Panc1 (cell line): ENCODE measurements around the gene HOXB7. TPM values are rescaled to one million over a fixed set of nuclear protein-coding genes. Genes with fewer than 3 reads are reported as not detected.
A peak's percentile ranks its signal among the peaks of the same experiment; 100 is the strongest.

ENCODE experiments used
- ATAC-seq: fragments of 200-7000 bp; cut with Tn5 transposase; 2 replicates; pipeline ENCODE4 v1.9.1; 2020; ENCODE audit warnings: mild to moderate bottlenecking, moderate library complexity
- BruUV-seq: library from RNA; stranded (reverse); fragments of 400-500 nt; replicated peaks from 2 replicates; lab custom pipeline; 2021; lab: Mats Ljungman, UMichigan
- CTCF ChIA-PET: fragments of 300-600 bp; sonication (Branson Sonifier 250); formaldehyde crosslinking; loops from one replicate; lab custom pipeline; 2022; ENCODE audit warnings: antibody characterized with exemption; lab: Charles Lee
- POLR2A ChIA-PET: fragments of 300-600 bp; sonication (Branson Sonifier 250); formaldehyde crosslinking; loops from one replicate; lab custom pipeline; 2022; ENCODE audit warnings: antibody characterized with exemption; lab: Charles Lee
- DNase-seq: peaks from one replicate; pipeline ENCODE4 v3.0.0-alpha.2; 2010; ENCODE audit warnings: low read depth, low spot score
- H3K27ac ChIP-seq: 2 replicates; pipeline ENCODE4 v1.5.1; 2011; ENCODE audit warnings: mild to moderate bottlenecking, low read length, inconsistent platforms
- H3K27me3 ChIP-seq: fragments of 200-500 bp; sonication (Bioruptor generic); 2 replicates; pipeline ENCODE4 v1.6.0; 2014; ENCODE audit warnings: low read length, inconsistent platforms; ENCODE audit not compliant: control insufficient read depth, insufficient read depth
- H3K36me3 ChIP-seq: fragments of 200-500 bp; sonication (Bioruptor generic); 2 replicates; pipeline ENCODE4 v1.5.1; 2014; ENCODE audit warnings: inconsistent platforms, mild to moderate bottlenecking, low read length, moderate library complexity; ENCODE audit not compliant: control insufficient read depth, insufficient read depth
- H3K4me1 ChIP-seq: 2 replicates; pipeline ENCODE4 v1.5.1; 2011; ENCODE audit warnings: inconsistent platforms, mild to moderate bottlenecking, low read length, moderate library complexity; ENCODE audit not compliant: control insufficient read depth, insufficient read depth
- H3K4me3 ChIP-seq, 2 experiments: 2 replicates each; pipeline ENCODE4 v1.5.1; 2011 to 2012; ENCODE audit warnings: low read depth in 2 of 2, low read length in 2 of 2, mild to moderate bottlenecking in 2 of 2, inconsistent platforms in 1 of 2, moderate library complexity in 1 of 2
- H3K9me3 ChIP-seq: fragments of 200-500 bp; sonication (Bioruptor generic); 2 replicates; pipeline ENCODE4 v1.5.1; 2014; ENCODE audit warnings: low read depth, mild to moderate bottlenecking, inconsistent platforms, low read length, moderate library complexity; ENCODE audit not compliant: control insufficient read depth, insufficient read depth
- POLR2AphosphoS5 ChIP-seq: IDR thresholded peaks from 2 replicates; pipeline ENCODE4 v1.6.1; 2012; ENCODE audit warnings: mild to moderate bottlenecking, low read depth, low read length, moderate library complexity
- REST ChIP-seq, 2 experiments: IDR thresholded peaks; 2 replicates each; pipeline ENCODE4 v1.6.1; 2011 to 2012; ENCODE audit warnings: low read depth in 2 of 2, control low read depth in 1 of 2, low read length in 1 of 2, mild to moderate bottlenecking in 1 of 2, moderate library complexity in 1 of 2; ENCODE audit not compliant: insufficient read depth in 1 of 2
- SIN3A ChIP-seq: IDR thresholded peaks from 2 replicates; pipeline ENCODE4 v1.6.1; 2012; ENCODE audit warnings: low read depth, mild to moderate bottlenecking, low read length, moderate library complexity, borderline replicate concordance; ENCODE audit not compliant: insufficient read depth
- TCF7L2 ChIP-seq: IDR thresholded peaks from 2 replicates; pipeline ENCODE4 v1.6.1; 2011; ENCODE audit warnings: mild to moderate bottlenecking, low read depth, low read length, inconsistent platforms
- in situ Hi-C: cut with HindIII; loops from 2 replicates; pipeline ENCODE4 v1.10.0; 2016; ENCODE audit warnings: low sequenced_read_pairs, low pct_unique_long_range_greater_than_20kb
- intact Hi-C: fragments of 100-400 bp; cut with micrococcal nuclease; formaldehyde crosslinking; loops from one replicate; pipeline ENCODE4 v1.10.0; 2022; ENCODE audit not compliant: unreplicated experiment
- total RNA-seq: library from RNA; stranded (reverse); gene quantifications from one replicate; pipeline ENCODE4 v1.2.1, GENCODE V29; 2021; ENCODE audit not compliant: unreplicated experiment
- TF ChIP-seq, protein P1 (sequence below): fragments of 450-650 bp; IDR thresholded peaks from 2 replicates; pipeline ENCODE4 v1.5.1; 2017; ENCODE audit warnings: mild to moderate bottlenecking

HOXB7 gene
- total RNA-seq, 1 experiment from 2014 or later = 44.0 TPM

- BruUV-seq = no TSS peak
- Histone ChIP-seq H3K36me3 (peaks cover 10% of the 10 kb centered on the region; the same call in 1 of the 2 replicates), H3K27ac (peak overlapping the region; percentile 97), H3K4me1 (peaks cover 97% of the 10 kb centered on the region), H3K27me3 (no peaks in the 10 kb centered on the region), H3K4me3 (peak overlapping the region; percentile 16 to 99), H3K9me3 (no peaks in the 10 kb centered on the region)
- DNase-seq (no peak), ATAC-seq (no peak)
- ChIA-PET POLR2A (interaction anchor here (0.6 to 1.6 kb wide), 3 partner anchors 11 to 217 kb away, joined by 3 to 7 read pairs (median 4); no protein-coding TSS in a partner anchor), CTCF (interaction anchor here (0.8 to 1.0 kb wide), 2 partner anchors 19 to 217 kb away, joined by 3 read pairs; no protein-coding TSS in a partner anchor)
- TF ChIP-seq POLR2AphosphoS5 (no peak), SIN3A (no peak), REST (IDR thresholded peaks at IDR 0.05; ENCODE audit: insufficient read depth in 1 of 2, low read depth in 2 of 2, low read length in 1 of 2) (no peak), TCF7L2 (no peak)
- TF ChIP-seq, protein P1, sequence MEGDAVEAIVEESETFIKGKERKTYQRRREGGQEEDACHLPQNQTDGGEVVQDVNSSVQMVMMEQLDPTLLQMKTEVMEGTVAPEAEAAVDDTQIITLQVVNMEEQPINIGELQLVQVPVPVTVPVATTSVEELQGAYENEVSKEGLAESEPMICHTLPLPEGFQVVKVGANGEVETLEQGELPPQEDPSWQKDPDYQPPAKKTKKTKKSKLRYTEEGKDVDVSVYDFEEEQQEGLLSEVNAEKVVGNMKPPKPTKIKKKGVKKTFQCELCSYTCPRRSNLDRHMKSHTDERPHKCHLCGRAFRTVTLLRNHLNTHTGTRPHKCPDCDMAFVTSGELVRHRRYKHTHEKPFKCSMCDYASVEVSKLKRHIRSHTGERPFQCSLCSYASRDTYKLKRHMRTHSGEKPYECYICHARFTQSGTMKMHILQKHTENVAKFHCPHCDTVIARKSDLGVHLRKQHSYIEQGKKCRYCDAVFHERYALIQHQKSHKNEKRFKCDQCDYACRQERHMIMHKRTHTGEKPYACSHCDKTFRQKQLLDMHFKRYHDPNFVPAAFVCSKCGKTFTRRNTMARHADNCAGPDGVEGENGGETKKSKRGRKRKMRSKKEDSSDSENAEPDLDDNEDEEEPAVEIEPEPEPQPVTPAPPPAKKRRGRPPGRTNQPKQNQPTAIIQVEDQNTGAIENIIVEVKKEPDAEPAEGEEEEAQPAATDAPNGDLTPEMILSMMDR = no peak
- in situ Hi-C loops = no loop called here
- intact Hi-C loops = no loop called here
Measured at GRCh38 chr17:48569240-48569582, 41.6 kb downstream of the HOXB7 start.

DNA sequence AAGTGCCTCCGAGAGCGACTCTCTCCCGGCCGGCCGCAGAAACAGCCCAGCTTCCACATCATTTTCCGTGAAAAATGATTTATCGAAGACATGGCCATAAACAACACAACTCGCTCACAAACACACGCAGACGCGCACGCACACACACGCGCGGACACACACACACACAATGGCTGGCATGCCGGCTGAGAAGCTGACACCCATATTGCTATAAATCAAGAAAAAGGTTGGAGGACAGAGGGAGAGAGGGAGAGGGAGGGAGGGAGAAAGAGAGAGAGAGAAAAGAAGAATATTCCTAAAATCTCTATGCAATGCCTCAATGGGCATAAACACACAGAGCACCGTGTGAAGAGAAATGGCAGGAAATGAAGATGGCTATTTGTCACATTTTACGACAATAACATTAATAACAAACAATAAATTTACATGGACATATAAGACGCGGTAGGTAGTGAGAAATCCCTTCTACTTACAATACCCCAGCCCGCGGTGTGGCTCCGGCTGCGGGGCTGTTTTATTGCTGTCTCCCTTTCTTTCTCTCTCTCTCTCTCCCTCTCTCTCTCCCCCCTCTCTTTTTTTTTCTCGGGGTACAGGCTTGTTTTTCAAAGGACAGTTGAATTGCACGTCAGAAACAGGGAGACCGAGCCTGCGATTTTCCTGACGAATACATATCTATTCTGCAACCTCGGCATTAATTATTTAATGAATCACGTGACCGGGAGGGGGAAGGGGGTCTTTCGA is 42.1 kb downstream of the HOXB7 start:
- no peaks in the 10 kb centered on the region for H3K9me3 ChIP-seq
- ATAC-seq (no peak), DNase-seq (no peak)
- ChIA-PET CTCF (interaction anchor here (0.6 to 0.8 kb wide), 2 partner anchors 217 to 350 kb away, joined by 3 read pairs; no protein-coding TSS in a partner anchor), POLR2A (interaction anchor here (0.6 to 1.6 kb wide), 4 partner anchors 11 to 27 kb away, joined by 4 to 8 read pairs (median 6); no protein-coding TSS in a partner anchor)
- in situ Hi-C loops (no loop called here), intact Hi-C loops (no loop called here)
- peaks cover 95% of the 10 kb centered on the region for H3K4me1 ChIP-seq
- peak overlapping the region; percentile 97 for H3K27ac ChIP-seq
- H3K4me3 ChIP-seq = peak overlapping the region; percentile 16 to 99
- BruUV-seq = no TSS peak
- H3K27me3 ChIP-seq = no peaks in the 10 kb centered on the region
- TF ChIP-seq POLR2AphosphoS5 (peak; percentile 58; the same call in 1 of the 2 replicates), SIN3A (no peak)
- peaks cover 10% of the 10 kb centered on the region; the same call in 1 of the 2 replicates for H3K36me3 ChIP-seq
